ENCODE measurements around the gene TST. TPM values are rescaled to one million over a fixed set of nuclear protein-coding genes. Genes with fewer than 3 reads are reported as not detected.

The TST gene
- total and polyA plus RNA-seq, 2 of the 8 experiments (the other 6 are each of a cell fraction or from before 2014, with no cell fraction given): 22.6 to 61.6 TPM

GRCh38 chr22:37065180-37065579 is 45.9 kb upstream of the TST start (continued):
- TF ChIP-seq CHD7 (IDR thresholded peaks at IDR 0.05; ENCODE audit: insufficient replicate concordance, low read length): no peak
- no peak for TF ChIP-seq RFX5 (IDR thresholded peaks at IDR 0.05; ENCODE audit: borderline replicate concordance, low read depth, low read length)
- TF ChIP-seq RBBP5 (IDR thresholded peaks at IDR 0.05; ENCODE audit: borderline replicate concordance, low read depth, low read length): no peak
- TF ChIP-seq NANOG (IDR thresholded peaks at IDR 0.05; ENCODE audit: insufficient read depth, low read depth, low read length, poor library complexity, severe bottlenecking): no peak
- no peak for TF ChIP-seq SIRT6 (IDR thresholded peaks at IDR 0.05; ENCODE audit: low read length)
- no peak for TF ChIP-seq CEBPB (IDR thresholded peaks at IDR 0.05; ENCODE audit: low read depth, low read length)
- TF ChIP-seq ATF3 (IDR thresholded peaks at IDR 0.05; ENCODE audit: insufficient read depth, low read depth, low read length): no peak
- TF ChIP-seq JUND (IDR thresholded peaks at IDR 0.05; ENCODE audit: low read length): no peak
- TF ChIP-seq NRF1 (IDR thresholded peaks at IDR 0.05; ENCODE audit: low read depth, low read length): no peak
- no peak for TF ChIP-seq JUN (IDR thresholded peaks at IDR 0.05; ENCODE audit: low read depth, low read length)
- no peak for TF ChIP-seq SP4 (IDR thresholded peaks at IDR 0.05; ENCODE audit: low read length)
- TF ChIP-seq TAF7 (optimal IDR thresholded peaks at IDR 0.05; ENCODE audit: borderline replicate concordance, low read depth, low read length): no peak

Data from H1 (cell line).